Activated gamma-delta T cell treated with Interleukin-2 at 50 U/mL for 16 hours (primary cell): ENCODE measurements around the gene NSUN6.

Source experiments
- DNase-seq: peaks from one replicate; pipeline ENCODE4 v3.0.0-alpha.2; 2020

Gene NSUN6

GRCh38 chr10:18497806-18498369 is 153.5 kb downstream of the NSUN6 start:
- DNase-seq, result no peak
